NCI-H187 (cell line): ENCODE measurements around the gene CFAP299.
"Not testable (repeated sequence)": the region's sequence is repeated elsewhere in the genome, so short reads cannot be mapped to it uniquely, and the experiment has no call there.

ENCODE experiments used
- DNase-seq, 2 experiments: peaks; one replicate each; lab custom pipeline; 2025; lab: John Stamatoyannopoulos, UW

CFAP299 gene

DNA sequence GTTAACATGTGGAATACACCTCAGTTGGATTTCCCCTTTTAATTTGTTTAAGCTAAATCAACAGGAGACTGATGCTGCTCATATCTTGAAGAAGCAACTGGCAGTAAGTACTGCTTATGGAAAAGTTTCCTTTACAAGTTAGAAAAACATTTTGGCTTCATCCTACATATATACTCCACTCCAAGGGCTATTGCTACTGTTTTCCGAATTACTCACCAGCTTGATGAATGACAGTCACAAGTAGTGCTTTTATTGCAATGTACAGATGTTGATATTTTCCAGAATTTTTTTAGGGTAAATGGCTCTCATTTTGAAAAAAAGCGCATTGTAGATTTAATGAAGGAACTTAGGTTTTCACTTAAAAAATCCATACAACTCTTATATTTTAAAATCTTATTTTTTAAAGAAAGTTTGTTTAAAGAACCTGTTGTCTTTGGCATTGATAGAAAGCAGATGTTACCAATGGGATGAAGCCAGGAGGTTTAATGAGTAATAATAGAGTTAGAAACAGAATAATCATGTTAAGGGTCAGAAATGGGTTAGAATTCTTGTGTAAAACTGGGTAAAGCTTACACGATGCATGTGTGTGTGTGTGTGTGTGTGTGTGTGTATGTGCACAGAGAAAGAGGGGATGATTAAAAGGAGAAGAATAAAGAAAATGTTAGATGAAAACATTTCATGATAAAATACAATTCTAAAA lies 272.9 kb downstream of the CFAP299 start:
- DNase-seq: no peak

- DNase-seq: no peak
Observed at GRCh38 chr4:80610199-80610598, 274.7 kb downstream of the CFAP299 start.

GRCh38 chr4:80610845-80611677 lies 275.5 kb downstream of the CFAP299 start:
- peak; percentile 92 to 97 for DNase-seq

DNA sequence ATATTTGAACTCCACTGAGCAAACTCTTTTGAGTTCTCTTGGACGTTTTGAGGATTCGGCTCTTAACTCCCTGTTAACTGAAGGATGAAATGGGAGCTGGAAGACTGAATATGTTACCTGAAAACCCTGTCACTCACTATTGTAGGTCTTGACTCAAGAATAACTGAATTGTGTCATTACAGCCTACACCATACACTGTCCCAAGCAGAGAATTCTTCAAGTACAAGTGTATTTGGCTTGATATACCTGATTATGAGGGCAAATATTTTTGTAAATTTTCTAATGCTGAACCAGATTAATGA lies 276.1 kb downstream of the CFAP299 start:
- no peak for DNase-seq

DNA sequence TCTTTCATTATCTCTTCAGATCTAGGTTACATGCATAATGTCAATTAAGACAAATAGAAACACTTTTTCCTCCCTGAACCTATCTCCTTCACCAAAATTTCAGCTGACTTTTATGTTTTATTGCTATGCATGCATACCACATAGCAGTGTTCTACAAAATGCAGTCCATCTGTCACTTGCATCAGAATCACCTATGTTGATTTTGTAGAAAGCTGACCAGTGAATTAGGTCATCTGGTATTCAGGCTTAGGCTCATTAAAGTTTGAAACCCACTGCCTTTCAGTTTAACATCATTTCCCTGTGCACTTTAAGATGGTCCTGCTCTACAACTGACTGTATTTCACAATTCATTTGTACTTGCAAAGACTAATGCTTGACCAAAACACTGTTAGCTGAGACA lies 277.9 kb downstream of the CFAP299 start:
- DNase-seq: no peak

- DNase-seq: no peak
Observed at GRCh38 chr4:80614319-80614718, 278.8 kb downstream of the CFAP299 start.

DNA sequence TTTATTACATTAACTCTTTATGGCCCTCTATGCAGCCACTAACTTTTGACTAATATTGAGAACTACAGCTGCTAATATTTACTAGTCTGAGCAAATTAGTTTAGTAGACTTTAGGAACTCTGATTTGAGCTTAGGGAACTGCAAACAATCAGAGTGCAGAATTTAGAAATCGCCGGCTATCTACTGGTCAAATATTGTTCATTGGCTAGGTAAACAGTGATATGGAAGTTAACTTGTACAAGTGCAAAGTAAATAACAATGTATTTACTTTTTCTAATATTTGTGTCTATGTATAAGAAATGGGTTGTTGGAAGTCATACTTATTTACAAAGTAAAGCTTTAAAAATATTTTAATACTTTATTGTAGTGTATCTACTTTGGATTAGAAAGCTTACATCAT lies 279.6 kb downstream of the CFAP299 start:
- no peak for DNase-seq

DNA sequence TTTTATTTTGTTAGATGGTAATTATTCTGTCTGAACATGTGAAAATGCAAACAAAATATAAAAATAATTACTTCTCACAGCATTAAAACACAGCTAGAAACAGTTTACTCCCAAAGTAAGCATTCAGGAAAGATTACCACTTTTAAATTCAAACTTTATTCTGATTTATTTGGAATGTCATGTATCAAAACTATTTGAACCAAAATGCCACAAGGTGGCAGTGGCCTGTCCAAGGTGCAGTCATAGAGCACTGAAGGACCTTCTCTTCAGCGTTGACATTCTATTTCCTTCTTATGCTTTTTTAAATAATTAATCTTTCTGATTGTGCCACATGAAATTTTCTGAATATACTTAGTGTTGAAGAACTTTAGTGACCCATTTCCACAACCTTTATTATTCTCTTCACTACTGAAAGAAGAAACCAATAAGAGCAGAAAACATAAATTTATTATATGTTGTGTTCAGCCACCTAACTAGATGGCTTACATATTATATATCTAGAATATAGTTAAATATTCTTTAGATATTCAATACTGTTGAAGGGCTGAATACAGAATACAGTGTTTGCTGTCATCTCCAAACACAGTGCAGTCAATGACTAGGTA lies 283.6 kb downstream of the CFAP299 start:
- no peak for DNase-seq

GRCh38 chr4:80631861-80632260 lies 296.3 kb downstream of the CFAP299 start:
- no peak for DNase-seq

GRCh38 chr4:80637190-80637589 lies 301.7 kb downstream of the CFAP299 start:
- no peak for DNase-seq

DNA sequence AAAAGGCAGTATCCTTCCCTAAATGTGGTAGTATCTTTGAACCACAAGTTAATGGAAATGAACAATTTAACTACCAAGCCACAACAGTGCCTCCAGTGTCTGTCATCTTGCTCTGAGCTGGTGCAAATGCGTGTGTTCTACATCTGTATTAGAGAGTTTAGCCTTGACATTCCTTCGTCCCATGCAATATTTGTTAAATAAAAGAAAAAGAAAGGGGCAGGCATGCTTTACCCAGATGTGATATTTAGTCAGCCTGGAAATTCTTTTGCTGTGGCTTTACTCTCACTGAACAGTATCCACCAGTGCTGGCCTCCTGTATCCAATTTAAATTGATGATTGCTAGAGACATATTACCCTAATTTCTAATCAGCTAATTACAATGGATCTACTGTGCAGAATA lies 310.5 kb downstream of the CFAP299 start:
- no peak for DNase-seq

DNA sequence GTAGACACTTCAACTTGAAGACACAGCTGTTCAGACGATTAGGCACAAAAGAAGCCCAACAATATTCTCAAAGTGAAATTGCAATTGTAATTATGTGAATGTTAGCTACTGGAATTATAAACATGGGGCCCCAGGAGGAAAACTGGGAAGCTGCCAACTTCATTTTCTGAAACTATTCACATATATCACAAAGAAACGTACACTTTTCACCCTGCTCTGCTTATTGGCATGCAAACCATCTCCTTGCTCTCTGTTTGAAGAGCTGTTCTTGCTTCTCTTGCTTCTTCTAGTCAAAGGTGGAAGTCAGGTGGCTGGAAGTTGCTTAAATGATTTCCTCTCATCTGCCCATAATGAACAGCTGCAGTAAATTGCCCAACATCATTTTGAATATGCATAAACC lies 320.1 kb downstream of the CFAP299 start:
- no peak for DNase-seq

DNA sequence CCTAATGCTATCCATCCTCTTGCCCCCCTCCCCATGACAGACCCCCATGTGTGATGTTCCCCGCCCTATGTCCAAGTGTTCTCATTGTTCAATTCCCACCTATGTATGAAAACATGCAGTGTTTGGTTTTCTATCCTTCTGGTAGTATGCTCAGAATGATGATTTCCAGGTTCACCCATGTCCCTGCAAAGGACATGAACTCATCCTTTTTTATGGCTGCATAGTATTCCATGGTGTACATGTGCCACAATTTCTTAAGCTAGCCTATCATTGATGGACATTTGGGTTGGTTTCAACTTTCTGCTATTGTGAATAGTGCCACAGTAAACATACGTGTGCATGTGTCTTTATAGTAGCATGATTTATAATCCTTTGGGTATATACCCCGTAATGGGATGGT lies 334.6 kb downstream of the CFAP299 start:
- not testable (repeated sequence) for DNase-seq

GRCh38 chr4:80678413-80678812 lies 342.9 kb downstream of the CFAP299 start:
- no peak for DNase-seq

DNA sequence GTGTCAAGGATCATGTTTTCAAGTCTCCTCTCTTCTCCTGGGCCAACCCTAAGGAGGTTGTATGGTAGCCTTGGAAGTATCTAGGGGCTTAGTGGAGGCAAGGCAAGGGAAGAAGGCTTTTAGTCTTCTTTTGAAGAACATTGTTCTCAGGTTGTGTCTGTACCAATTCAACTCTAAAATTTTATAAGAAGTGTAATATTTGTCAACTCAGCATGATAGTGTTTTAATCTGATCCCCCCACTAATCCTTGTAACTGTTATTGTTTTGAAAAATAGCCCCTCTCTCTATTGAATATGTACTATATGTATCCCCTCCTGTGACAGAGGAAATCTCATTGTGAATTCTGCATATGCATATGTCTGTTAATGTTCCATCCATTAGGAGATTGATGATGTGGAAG lies 345.4 kb downstream of the CFAP299 start:
- DNase-seq: no peak

- DNase-seq: no peak
Observed at GRCh38 chr4:80685214-80685613, 349.7 kb downstream of the CFAP299 start.

DNA sequence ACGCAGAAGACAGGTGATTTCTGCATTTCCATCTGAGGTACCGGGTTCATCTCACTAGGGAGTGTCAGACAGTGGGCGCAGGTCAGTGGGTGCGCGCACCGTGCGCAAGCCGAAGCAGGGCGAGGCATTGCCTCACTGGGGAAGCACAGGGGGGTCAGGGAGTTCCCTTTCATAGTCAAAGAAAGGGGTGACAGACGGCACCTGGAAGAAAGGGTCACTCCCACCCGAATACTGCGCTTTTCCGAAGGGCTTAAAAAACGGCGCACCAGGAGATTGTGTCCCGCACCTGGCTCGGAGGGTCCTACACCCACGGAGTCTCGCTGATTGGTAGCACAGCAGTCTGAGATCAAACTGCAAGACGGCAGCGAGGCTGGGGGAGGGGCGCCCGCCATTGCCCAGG lies 352.2 kb downstream of the CFAP299 start:
- not testable (repeated sequence) for DNase-seq

DNA sequence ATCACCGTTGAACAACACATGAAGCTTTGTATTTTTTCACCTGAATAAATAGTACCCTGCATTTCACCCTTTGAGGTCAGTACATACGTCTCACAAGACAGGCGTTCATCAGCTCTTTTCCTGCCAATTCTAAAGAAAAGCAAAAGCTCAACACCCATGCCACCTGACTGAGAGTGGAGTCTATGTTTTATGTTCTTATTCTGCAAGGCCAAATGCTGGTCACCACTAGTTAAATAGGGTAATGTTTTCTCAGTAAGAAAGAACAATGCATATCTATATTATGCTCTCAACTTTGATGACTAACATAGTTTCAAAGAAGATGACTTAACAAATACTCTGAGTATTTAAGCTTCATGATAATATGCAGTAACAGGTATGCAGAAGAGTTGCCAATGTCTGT lies 358.6 kb downstream of the CFAP299 start:
- DNase-seq: no peak

DNA sequence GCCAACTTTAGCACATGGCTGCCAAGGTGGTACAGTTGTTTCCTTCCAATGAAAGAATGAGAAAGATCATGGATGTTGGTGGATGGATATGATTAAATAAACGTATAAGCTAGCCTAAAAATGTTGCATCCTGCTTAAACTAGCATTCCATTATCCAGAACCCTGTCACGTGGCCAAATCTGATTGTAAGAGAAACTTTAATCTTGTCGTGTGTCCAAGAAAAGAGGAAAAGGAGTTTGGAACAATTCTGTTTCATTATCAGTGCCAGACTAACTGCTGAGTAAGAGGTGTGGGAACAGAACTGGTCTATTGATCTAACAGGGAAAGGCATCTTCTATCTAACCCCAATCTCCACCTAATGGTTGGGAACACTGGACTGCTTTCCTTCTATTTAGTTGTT lies 369.8 kb downstream of the CFAP299 start:
- no peak for DNase-seq

DNA sequence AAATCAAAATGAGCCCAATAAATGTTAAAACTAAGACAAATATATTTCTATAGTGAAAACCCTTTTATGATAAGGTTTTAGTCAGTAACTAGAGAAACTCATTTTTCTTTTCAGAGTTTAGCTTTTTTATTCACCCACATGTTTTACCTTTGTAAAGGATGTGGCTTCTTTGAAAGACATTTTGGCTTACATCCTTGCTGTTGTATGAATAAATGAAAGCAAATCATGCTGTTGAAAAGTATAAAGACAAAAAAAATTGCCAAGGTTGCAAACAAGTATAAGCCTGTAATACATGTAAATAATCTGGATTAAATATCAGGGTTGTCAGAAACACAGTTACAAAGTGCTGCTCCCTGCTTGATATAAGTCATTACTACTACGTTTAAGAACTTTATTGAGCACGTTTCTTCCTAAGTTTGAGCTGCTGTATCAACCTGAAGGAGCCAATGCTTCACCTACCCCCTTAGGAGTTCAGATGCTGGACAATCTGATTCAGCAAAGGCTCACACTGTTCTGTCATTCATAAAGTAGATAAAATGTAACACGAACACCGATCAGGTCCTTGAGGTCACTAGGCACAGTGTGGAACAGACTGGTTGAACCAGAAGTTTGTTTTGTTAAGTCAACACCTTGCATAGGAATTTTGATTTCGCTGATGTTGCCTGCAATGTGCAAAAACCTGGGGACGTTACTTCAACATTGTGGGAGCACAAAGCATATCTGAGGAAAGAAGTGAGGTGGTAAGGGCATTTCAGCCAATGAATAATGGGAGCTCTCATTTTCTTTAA lies 373.7 kb downstream of the CFAP299 start:
- no peak for DNase-seq

DNA sequence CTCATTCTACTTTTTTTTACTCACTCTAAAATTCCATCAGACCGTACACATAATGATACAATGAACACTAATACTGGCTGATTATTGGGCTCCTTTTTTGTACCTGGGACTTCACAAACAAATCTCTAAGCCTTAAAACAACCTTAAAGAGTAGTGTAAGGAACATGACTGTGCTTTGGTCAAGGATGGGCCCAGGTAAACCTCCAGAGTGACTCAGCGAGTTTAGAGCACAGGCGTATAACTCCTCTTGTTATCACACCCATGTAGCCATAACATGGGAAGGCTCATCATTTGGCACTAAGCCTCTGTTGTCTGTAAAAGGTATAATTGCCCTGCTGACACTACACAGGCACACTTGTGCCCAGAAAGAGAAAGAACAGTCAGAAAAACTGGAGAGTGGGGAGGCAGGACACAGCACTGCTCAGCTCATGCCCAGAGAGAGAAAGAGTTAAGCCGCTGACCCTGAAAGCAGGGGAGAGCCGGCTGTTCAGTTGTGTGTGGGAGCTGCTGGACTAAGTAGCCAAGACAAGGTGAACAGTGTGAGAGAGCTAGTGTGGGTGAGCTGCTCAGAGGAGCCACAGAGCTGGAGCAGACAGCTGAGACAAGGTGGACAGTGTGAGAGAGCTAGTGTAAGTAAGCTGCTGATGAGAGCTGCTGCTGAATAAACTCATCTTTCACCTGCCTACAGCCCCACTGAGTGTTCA lies 375.4 kb downstream of the CFAP299 start:
- DNase-seq: no peak

DNA sequence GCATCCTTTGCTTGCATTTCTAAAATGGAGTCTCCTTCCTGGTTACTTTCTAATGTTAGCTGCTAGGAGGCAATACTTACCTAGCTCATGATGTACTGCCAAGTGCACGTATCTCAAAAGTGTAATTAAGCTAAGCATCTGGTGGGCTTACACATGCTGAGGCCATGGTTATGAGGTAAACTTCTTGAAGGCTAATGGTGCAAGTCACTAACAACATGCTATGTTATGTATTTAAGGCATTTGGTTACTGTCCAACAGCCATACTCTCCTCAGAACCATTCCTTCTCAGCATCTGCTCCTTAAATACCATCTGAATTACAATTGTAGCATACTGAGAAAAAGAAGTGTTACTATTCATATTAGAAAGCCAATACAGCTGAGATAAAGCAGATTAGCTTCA lies 376.4 kb downstream of the CFAP299 start:
- no peak for DNase-seq
